NOMO-1 (cell line): Measurements from ENCODE around the gene VEZF1.
A peak's percentile ranks its signal among the peaks of the same experiment; 100 is the strongest.

Source experiments
- DNase-seq, 2 experiments: peaks; one replicate each; lab custom pipeline; 2025; ENCODE audit not compliant: unreplicated experiment in 2 of 2; lab: John Stamatoyannopoulos, UW

VEZF1 gene

DNA sequence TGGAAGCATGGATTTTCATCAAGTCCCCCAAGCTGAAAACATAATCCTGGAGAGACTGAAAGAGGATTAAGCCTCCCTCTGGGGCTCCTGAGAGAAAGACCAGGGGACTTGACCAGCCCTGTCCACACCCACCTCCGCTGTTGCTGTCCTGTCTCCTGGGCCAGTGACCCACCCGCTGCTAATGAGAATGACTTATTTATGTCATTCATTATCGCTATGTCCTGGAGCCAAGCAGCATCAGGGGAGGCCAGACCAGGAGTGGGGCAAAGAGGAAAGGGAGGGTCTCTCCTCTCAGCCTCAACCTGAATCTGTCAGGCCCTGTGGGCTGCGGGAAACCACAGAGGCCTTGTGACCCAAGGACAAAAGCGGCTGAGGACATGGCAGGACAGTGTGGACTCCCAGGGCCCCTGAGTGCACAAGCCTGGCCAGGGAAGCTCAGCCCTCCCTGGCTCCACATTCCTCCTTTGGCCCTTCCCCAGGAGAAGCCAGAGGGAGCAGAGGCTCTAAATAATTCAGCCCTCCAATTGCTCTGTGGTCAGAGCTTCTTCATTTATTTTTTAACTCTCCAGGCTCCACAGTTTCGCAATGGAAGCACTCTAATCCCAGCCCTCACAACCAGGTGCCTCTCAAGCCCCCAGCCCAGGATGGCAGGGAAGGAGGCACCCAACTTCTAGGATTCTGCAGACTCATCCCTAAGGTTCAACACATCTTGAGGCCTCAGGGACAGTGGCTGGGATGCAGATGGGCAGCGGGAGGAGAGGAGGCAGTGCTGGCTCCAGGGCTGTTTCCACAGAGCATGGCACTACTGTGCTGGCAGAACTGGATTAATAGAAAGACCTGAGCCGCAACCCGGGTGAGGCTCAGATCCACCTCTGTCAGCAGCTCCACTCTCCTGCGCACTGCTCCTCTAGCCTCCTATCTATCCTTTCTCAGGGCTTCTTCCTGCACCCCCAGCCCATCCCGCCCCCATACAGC, 51.9 kb downstream of the VEZF1 start:
- peak in 1 of 2 experiments; percentile 42 for DNase-seq

DNA sequence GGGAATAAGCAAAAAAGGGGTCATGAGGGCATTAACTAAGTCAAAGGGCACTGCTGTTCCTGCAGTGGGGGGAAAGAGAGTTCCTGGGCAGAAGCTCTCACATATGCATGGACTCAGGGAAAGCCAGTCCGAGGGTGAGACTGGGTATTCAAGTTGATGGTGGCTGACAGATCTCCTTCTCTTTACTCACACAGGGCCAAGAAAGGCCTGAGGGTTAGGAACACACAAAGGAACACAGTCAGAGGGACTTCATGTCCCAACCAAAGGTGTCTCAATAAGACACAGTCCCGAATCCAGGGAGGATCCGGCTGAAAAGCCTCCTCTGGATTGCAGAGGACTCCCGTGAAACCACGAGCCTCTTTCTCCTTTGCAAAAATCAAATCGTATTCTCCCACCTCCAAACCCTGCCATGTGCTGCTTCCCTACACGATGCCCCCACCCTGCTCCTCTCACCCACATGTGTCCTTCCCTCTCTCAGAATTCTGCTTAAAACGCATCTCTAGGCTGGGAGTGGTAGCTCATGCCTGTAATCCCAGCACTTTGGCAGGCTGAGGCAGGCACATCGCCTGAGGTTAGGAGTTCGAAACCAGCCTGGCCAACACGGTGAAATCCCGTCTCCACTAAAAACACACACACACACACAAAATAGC, 56.4 kb downstream of the VEZF1 start:
- DNase-seq, result no peak

GRCh38 chr17:57930239-57930638, 57.8 kb downstream of the VEZF1 start:
- no peak for DNase-seq

DNA sequence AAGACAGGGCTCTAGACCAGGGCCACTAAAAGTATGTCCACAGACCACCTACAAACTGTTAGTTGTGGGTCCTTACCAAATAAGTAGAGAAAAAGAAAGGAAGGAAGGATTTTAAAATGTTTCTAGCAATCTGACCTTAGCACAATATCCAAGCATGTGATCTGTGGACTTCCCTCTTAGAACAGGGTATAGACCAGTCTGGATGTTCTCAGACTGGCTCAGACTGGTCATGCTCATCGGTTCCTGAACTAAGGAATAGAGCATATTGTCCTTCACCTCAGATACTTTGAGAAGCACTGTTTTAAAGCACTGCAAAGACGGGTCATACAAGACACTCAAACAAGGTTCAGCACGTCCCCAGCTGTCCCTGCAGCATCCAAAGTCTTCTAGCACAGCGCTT, 58.7 kb downstream of the VEZF1 start:
- no peak for DNase-seq

DNA sequence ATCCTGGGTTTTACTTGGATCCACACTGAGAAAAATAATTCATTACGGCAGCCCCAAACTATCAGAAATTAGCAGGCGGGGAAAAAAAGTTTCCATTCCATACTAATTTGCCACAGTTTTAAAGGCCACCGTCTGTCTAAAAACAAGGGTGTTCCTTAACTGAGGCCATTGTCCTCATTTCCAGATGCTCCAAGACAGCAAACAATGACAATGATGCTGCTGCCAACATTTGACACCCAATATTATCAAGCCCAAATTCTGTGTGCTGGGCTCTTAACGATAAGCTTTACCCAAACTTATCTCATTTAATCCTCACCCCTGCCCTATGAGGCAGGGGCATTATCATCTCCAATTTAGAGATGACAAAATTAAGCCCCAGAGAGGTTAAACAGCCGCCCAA, 59.1 kb downstream of the VEZF1 start:
- DNase-seq, result no peak

DNA sequence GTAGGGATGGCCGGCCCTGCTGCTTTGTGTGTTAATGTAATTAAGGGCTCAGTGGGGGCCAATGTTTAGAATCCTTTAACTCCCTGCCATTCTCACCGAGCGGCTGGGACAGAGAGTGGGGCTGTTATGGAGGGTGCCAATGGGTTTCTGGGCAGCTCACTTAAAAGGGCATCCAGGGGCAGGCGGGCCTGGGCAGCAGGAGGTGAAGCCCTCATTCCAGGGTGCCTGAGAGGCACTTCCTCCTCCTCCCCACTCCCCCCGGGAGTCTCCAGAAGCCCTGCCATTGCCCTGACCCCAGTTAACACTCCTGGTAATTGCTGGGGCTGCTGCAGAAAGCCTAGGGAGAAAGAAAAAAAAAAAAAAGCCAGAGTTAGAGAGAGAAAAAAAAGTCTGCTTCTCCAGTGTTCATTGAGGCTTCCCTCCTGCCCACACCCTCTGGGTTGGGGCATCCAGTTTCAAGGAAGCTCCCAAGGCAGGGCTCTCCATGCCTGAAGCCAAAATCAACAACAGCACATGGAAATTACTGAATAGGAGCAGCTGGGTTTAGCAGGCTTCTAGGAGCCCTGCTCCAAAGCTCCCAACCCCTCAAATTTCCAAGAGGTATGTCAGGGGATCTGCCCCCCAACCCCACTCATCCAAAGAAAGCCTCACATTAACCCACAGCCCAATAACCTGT, 60.9 kb downstream of the VEZF1 start:
- DNase-seq, result no peak

GRCh38 chr17:57926723-57927047, 61.4 kb downstream of the VEZF1 start:
- no peak for DNase-seq

DNA sequence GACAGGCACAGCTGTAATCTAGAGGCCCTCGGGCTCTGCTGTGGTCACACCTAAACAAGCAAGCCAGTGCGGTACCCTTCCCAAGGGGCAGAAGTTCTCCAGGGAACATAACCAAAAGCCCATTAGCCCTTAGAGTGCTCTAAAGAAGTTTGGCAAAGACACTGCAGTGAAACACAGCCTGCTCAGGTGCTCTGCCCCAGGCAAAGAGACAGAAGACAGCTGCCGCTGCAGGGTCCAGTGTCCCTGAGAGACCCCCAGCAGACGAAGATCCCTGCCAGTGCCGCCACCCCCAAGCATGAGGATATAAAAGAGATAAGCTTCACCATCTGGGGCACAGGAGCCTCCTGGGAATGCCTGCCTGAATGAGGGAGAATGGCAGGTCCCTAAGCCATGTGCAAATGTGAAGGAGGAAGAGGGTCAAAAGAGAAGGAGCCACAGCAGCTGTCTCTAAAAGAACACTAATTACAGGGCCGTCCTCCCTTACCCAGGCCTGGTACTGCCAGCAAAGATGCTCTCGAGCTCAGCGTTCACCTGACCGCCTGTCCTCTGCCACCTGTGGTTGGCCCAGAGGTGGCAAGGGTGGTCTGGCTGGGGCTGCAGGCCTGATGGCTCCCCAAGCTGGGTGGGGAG, 62.6 kb downstream of the VEZF1 start:
- DNase-seq, result no peak

DNA sequence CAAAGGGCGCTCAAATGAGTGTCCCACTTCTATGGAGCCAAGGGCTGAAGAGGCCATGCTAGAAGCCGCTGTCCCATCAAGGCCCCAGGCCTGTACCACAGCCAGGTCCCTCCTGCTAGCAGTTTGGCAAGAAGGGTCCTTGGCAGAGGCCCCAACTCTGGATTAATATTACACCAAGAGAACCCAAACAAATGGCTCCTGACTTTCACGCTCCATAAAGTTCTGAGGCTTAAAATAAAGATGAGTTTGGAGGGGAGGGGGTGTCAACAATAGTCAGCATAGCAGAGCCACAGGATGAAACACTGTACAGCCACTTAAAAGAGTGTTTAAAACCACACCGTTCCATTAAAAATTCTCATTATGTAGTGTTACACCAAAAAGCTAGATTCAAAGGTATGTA, 63.4 kb downstream of the VEZF1 start:
- no peak for DNase-seq
